HCT116 (cell line): Measurements from ENCODE around the gene G3BP1.

Experiments used
- ATF3 ChIP-seq: IDR thresholded peaks from 2 replicates; pipeline ENCODE4 v1.6.1; 2012
- CEBPB ChIP-seq: IDR thresholded peaks from 2 replicates; pipeline ENCODE4 v1.6.1; 2012; ENCODE audit warnings: low read depth
- CTCF ChIP-seq, 3 experiments: fragments of 200-600 bp in 1 of 3; sonication (generic) in 1 of 3; IDR thresholded peaks in 2 of 3; conservative IDR thresholded peaks in 1 of 3; 2 replicates each; pipeline ENCODE4 v1.5.1; 2012 to 2017; ENCODE audit warnings: low read depth in 2 of 3, low read length in 2 of 3, antibody characterized with exemption in 1 of 3, borderline replicate concordance in 1 of 3, control low read depth in 1 of 3, mild to moderate bottlenecking in 1 of 3, mixed read lengths in 1 of 3, mixed run types in 1 of 3, moderate library complexity in 1 of 3; ENCODE audit not compliant: insufficient read depth in 1 of 3
- EZH2 ChIP-seq: fragments of 200-600 bp; sonication (generic); IDR thresholded peaks from 2 replicates; pipeline ENCODE4 v1.6.1; 2017; ENCODE audit warnings: antibody characterized with exemption, mixed run types
- POLR2A ChIP-seq: IDR thresholded peaks from 2 replicates; pipeline ENCODE4 v1.7.0; 2011; ENCODE audit warnings: borderline replicate concordance; ENCODE audit not compliant: insufficient read depth, insufficient read length; ENCODE audit errors: extremely low read depth
- POLR2AphosphoS5 ChIP-seq: IDR thresholded peaks from 2 replicates; pipeline ENCODE4 v1.6.1; 2011; ENCODE audit warnings: mild to moderate bottlenecking, low read depth, low read length, moderate library complexity
- SIN3A ChIP-seq: IDR thresholded peaks from 2 replicates; pipeline ENCODE4 v1.6.1; 2012; ENCODE audit warnings: low read depth
- SP1 ChIP-seq: IDR thresholded peaks from 2 replicates; pipeline ENCODE4 v1.6.1; 2012; ENCODE audit warnings: low read depth
- TF ChIP-seq, protein P1 (sequence below): IDR thresholded peaks from 2 replicates; pipeline ENCODE4 v1.6.1; 2012; ENCODE audit warnings: low read depth

DNA sequence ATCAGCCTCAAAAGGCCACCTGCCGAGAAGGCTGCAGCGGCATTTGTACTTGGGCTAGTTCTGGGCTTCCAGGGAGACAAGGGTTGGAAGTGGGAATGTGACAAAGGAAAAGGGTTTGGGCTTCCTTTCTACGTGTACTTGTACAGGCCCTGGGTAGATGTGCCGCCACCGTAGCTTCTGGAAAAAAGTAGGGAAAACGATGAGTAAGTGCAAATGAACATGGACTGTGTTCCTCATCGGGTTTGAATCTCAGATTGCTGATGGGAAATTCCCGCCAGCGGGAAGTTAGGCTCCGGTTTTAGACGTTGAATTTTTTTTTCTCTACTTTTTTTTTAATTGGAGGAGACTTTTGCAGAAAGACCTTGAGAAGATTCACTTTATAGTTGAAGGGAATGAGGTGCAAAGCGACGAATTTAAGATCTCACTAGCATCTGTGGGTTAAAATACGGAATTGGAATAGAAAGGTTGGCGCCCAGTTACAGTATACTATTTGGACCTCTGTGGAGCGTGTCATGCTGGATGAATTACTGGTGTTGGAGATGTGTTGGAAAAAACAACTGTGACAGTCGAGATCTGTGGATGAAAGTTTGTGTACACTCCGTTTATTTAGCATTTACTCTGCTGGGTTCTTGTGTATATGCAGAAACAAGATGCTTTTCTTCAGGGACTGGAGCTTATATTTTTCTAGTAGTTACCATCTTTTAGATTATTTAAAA, 1.2 kb downstream of the G3BP1 start:
- TF ChIP-seq ATF3 (no peak), POLR2AphosphoS5 (no peak), EZH2 (no peak), POLR2A (no peak), CEBPB (no peak), SP1 (no peak), CTCF (IDR thresholded peaks at IDR 0.05 in 2 of 3, conservative IDR thresholded peaks at IDR 0.05 in 1 of 3; ENCODE audit: borderline replicate concordance in 1 of 3, insufficient read depth in 1 of 3, low read depth in 2 of 3, low read length in 2 of 3) (no peak), SIN3A (no peak)
- TF ChIP-seq, protein P1, sequence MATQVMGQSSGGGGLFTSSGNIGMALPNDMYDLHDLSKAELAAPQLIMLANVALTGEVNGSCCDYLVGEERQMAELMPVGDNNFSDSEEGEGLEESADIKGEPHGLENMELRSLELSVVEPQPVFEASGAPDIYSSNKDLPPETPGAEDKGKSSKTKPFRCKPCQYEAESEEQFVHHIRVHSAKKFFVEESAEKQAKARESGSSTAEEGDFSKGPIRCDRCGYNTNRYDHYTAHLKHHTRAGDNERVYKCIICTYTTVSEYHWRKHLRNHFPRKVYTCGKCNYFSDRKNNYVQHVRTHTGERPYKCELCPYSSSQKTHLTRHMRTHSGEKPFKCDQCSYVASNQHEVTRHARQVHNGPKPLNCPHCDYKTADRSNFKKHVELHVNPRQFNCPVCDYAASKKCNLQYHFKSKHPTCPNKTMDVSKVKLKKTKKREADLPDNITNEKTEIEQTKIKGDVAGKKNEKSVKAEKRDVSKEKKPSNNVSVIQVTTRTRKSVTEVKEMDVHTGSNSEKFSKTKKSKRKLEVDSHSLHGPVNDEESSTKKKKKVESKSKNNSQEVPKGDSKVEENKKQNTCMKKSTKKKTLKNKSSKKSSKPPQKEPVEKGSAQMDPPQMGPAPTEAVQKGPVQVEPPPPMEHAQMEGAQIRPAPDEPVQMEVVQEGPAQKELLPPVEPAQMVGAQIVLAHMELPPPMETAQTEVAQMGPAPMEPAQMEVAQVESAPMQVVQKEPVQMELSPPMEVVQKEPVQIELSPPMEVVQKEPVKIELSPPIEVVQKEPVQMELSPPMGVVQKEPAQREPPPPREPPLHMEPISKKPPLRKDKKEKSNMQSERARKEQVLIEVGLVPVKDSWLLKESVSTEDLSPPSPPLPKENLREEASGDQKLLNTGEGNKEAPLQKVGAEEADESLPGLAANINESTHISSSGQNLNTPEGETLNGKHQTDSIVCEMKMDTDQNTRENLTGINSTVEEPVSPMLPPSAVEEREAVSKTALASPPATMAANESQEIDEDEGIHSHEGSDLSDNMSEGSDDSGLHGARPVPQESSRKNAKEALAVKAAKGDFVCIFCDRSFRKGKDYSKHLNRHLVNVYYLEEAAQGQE, result no peak
